Type B pancreatic cell (in vitro differentiated cells): ENCODE measurements around the gene ZNF32. TPM values are rescaled to one million over a fixed set of nuclear protein-coding genes. Genes with fewer than 3 reads are reported as not detected.

ENCODE experiments used
- DNase-seq: peaks from one replicate; pipeline ENCODE4 v3.0.0; 2021; ENCODE audit warnings: mixed read lengths; ENCODE audit not compliant: unreplicated experiment; ENCODE audit errors: extremely low spot score
- H3K27ac Mint-ChIP-seq: 2 replicates; pipeline ENCODE4 v1.8.0; 2021; ENCODE audit warnings: mild to moderate bottlenecking, mixed read lengths
- H3K27me3 Mint-ChIP-seq: 2 replicates; pipeline ENCODE4 v1.8.0; 2021; ENCODE audit warnings: mixed read lengths
- H3K36me3 Mint-ChIP-seq: 2 replicates; pipeline ENCODE4 v1.8.0; 2021; ENCODE audit warnings: mixed read lengths
- H3K4me1 Mint-ChIP-seq: one replicate; pipeline ENCODE4 v1.8.0; 2021; ENCODE audit warnings: mixed read lengths; ENCODE audit not compliant: unreplicated experiment
- H3K4me3 Mint-ChIP-seq: 2 replicates; pipeline ENCODE4 v1.8.0; 2021; ENCODE audit warnings: mild to moderate bottlenecking, mixed read lengths
- H3K9me3 Mint-ChIP-seq: 2 replicates; pipeline ENCODE4 v1.8.0; 2021; ENCODE audit warnings: mixed read lengths
- CTCF ChIP-seq: fragments of 200-600 bp; sonication (generic); conservative IDR thresholded peaks from 2 replicates; pipeline ENCODE4 v1.5.0; 2021; ENCODE audit warnings: antibody characterized with exemption, mild to moderate bottlenecking
- total RNA-seq: library from RNA; stranded (reverse); gene quantifications from 2 replicates; pipeline ENCODE4 v1.2.1, GENCODE V29; 2021; ENCODE audit warnings: low replicate concordance

ZNF32 gene
- total RNA-seq, 1 donor from 2014 or later = 41.8 TPM

GRCh38 chr10:43667317-43667731, 18.6 kb upstream of the ZNF32 start:
- Mint-ChIP-seq H3K27me3 (peaks cover 62% of the 10 kb centered on the region), H3K27ac (no peak overlapping the region), H3K4me1 (peaks cover 6% of the 10 kb centered on the region), H3K4me3 (no peak overlapping the region), H3K36me3 (no peaks in the 10 kb centered on the region), H3K9me3 (no peaks in the 10 kb centered on the region)
- DNase-seq = no peak
- TF ChIP-seq CTCF = peak; percentile 51

GRCh38 chr10:43666552-43666951, 17.9 kb upstream of the ZNF32 start:
- TF ChIP-seq CTCF = no peak
- Mint-ChIP-seq H3K4me3 (no peak overlapping the region), H3K4me1 (peaks cover 2% of the 10 kb centered on the region), H3K36me3 (no peaks in the 10 kb centered on the region), H3K27ac (no peak overlapping the region), H3K27me3 (peaks cover 59% of the 10 kb centered on the region), H3K9me3 (no peaks in the 10 kb centered on the region)
- no peak for DNase-seq

- Mint-ChIP-seq H3K9me3 (no peaks in the 10 kb centered on the region), H3K4me3 (no peak overlapping the region), H3K27me3 (peaks cover 46% of the 10 kb centered on the region), H3K36me3 (no peaks in the 10 kb centered on the region), H3K4me1 (no peaks in the 10 kb centered on the region), H3K27ac (no peak overlapping the region)
- DNase-seq = no peak
- no peak for TF ChIP-seq CTCF
Observed at GRCh38 chr10:43665054-43665453, 16.4 kb upstream of the ZNF32 start.

GRCh38 chr10:43658227-43658626, 9.5 kb upstream of the ZNF32 start:
- peaks cover 5% of the 10 kb centered on the region for H3K27me3 Mint-ChIP-seq
- H3K4me3 Mint-ChIP-seq = no peak overlapping the region
- H3K4me1 Mint-ChIP-seq = peaks cover 11% of the 10 kb centered on the region
- no peak for DNase-seq
- no peak for TF ChIP-seq CTCF
- no peaks in the 10 kb centered on the region for H3K9me3 Mint-ChIP-seq
- H3K27ac Mint-ChIP-seq = no peak overlapping the region
- H3K36me3 Mint-ChIP-seq = peaks cover 5% of the 10 kb centered on the region

GRCh38 chr10:43655311-43655710, 6.6 kb upstream of the ZNF32 start:
- TF ChIP-seq CTCF = no peak
- H3K4me3 Mint-ChIP-seq = no peak overlapping the region
- H3K9me3 Mint-ChIP-seq = no peaks in the 10 kb centered on the region
- peaks cover 7% of the 10 kb centered on the region for H3K27me3 Mint-ChIP-seq
- H3K27ac Mint-ChIP-seq = no peak overlapping the region
- no peak for DNase-seq
- peaks cover 5% of the 10 kb centered on the region for H3K36me3 Mint-ChIP-seq
- H3K4me1 Mint-ChIP-seq = peaks cover 15% of the 10 kb centered on the region

GRCh38 chr10:43653746-43654145, 5.1 kb upstream of the ZNF32 start:
- no peak overlapping the region for H3K27ac Mint-ChIP-seq
- no peak for TF ChIP-seq CTCF
- peaks cover 20% of the 10 kb centered on the region for H3K4me1 Mint-ChIP-seq
- no peak overlapping the region for H3K4me3 Mint-ChIP-seq
- no peak for DNase-seq
- H3K9me3 Mint-ChIP-seq = no peaks in the 10 kb centered on the region
- H3K36me3 Mint-ChIP-seq = peaks cover 5% of the 10 kb centered on the region
- H3K27me3 Mint-ChIP-seq = peaks cover 10% of the 10 kb centered on the region
